BE2C (cell line): Measurements from ENCODE around the gene CHD1L.

ENCODE experiments used
- DNase-seq: peaks from one replicate; pipeline ENCODE4 v3.0.0-alpha.2; 2020
- H3K27me3 ChIP-seq: fragments of 250-450 bp; sonication (Bioruptor Pico); 2 replicates; pipeline ENCODE4 v1.5.1; 2020; ENCODE audit warnings: mild to moderate bottlenecking
- H3K36me3 ChIP-seq: fragments of 250-450 bp; sonication (Bioruptor Pico); 2 replicates; pipeline ENCODE4 v1.5.1; 2020; ENCODE audit warnings: mild to moderate bottlenecking
- H3K4me1 ChIP-seq: fragments of 250-450 bp; sonication (Bioruptor Pico); 2 replicates; pipeline ENCODE4 v1.5.1; 2020
- H3K4me3 ChIP-seq: 2 replicates; pipeline ENCODE4 v1.5.1; 2011; ENCODE audit warnings: low read depth, low read length
- H3K9me3 ChIP-seq: fragments of 250-450 bp; sonication (Bioruptor Pico); 2 replicates; pipeline ENCODE4 v1.5.1; 2020
- CTCF ChIP-seq: IDR thresholded peaks from 2 replicates; pipeline ENCODE4 v1.5.1; 2012; ENCODE audit warnings: mild to moderate bottlenecking, low read depth, low read length

Gene CHD1L

GRCh38 chr1:147214325-147214724 lies 28.2 kb upstream of the CHD1L start:
- Histone ChIP-seq H3K9me3 (no peaks in the 10 kb centered on the region), H3K4me3 (no peak overlapping the region), H3K27me3 (peaks cover 2% of the 10 kb centered on the region), H3K36me3 (no peaks in the 10 kb centered on the region), H3K4me1 (no peaks in the 10 kb centered on the region)
- TF ChIP-seq CTCF = no peak
- no peak for DNase-seq

- no peak overlapping the region for H3K4me3 ChIP-seq
- H3K36me3 ChIP-seq = no peaks in the 10 kb centered on the region
- DNase-seq = no peak
- no peak for TF ChIP-seq CTCF
- no peaks in the 10 kb centered on the region for H3K4me1 ChIP-seq
- H3K9me3 ChIP-seq = no peaks in the 10 kb centered on the region
- peaks cover 4% of the 10 kb centered on the region for H3K27me3 ChIP-seq
Observed at GRCh38 chr1:147214842-147215539, 27.5 kb upstream of the CHD1L start.

GRCh38 chr1:147215540-147215916 lies 27.0 kb upstream of the CHD1L start:
- no peak for TF ChIP-seq CTCF
- Histone ChIP-seq H3K36me3 (no peaks in the 10 kb centered on the region), H3K4me3 (no peak overlapping the region), H3K4me1 (no peaks in the 10 kb centered on the region), H3K27me3 (peaks cover 9% of the 10 kb centered on the region), H3K9me3 (no peaks in the 10 kb centered on the region)
- DNase-seq = no peak

GRCh38 chr1:147216124-147216523 lies 26.4 kb upstream of the CHD1L start:
- TF ChIP-seq CTCF = no peak
- no peak for DNase-seq
- no peak overlapping the region for H3K4me3 ChIP-seq
- H3K36me3 ChIP-seq = no peaks in the 10 kb centered on the region
- no peaks in the 10 kb centered on the region for H3K9me3 ChIP-seq
- no peaks in the 10 kb centered on the region for H3K4me1 ChIP-seq
- H3K27me3 ChIP-seq = peaks cover 13% of the 10 kb centered on the region

GRCh38 chr1:147217141-147217540 lies 25.3 kb upstream of the CHD1L start:
- H3K27me3 ChIP-seq = peaks cover 22% of the 10 kb centered on the region
- DNase-seq = no peak
- no peaks in the 10 kb centered on the region for H3K36me3 ChIP-seq
- no peaks in the 10 kb centered on the region for H3K4me1 ChIP-seq
- no peak for TF ChIP-seq CTCF
- H3K4me3 ChIP-seq = no peak overlapping the region
- H3K9me3 ChIP-seq = no peaks in the 10 kb centered on the region

GRCh38 chr1:147218606-147219005 lies 23.9 kb upstream of the CHD1L start:
- H3K4me3 ChIP-seq = no peak overlapping the region

More at GRCh38 chr1:147218606-147219005, 23.9 kb upstream of the CHD1L start:
- H3K27me3 ChIP-seq = peaks cover 35% of the 10 kb centered on the region
- no peaks in the 10 kb centered on the region for H3K9me3 ChIP-seq
- no peaks in the 10 kb centered on the region for H3K4me1 ChIP-seq
- H3K36me3 ChIP-seq = no peaks in the 10 kb centered on the region
- no peak for DNase-seq
- no peak for TF ChIP-seq CTCF
